ENCODE results near the gene SNCB.
A peak's percentile ranks its signal among the peaks of the same experiment; 100 is the strongest.

SNCB gene

DNA sequence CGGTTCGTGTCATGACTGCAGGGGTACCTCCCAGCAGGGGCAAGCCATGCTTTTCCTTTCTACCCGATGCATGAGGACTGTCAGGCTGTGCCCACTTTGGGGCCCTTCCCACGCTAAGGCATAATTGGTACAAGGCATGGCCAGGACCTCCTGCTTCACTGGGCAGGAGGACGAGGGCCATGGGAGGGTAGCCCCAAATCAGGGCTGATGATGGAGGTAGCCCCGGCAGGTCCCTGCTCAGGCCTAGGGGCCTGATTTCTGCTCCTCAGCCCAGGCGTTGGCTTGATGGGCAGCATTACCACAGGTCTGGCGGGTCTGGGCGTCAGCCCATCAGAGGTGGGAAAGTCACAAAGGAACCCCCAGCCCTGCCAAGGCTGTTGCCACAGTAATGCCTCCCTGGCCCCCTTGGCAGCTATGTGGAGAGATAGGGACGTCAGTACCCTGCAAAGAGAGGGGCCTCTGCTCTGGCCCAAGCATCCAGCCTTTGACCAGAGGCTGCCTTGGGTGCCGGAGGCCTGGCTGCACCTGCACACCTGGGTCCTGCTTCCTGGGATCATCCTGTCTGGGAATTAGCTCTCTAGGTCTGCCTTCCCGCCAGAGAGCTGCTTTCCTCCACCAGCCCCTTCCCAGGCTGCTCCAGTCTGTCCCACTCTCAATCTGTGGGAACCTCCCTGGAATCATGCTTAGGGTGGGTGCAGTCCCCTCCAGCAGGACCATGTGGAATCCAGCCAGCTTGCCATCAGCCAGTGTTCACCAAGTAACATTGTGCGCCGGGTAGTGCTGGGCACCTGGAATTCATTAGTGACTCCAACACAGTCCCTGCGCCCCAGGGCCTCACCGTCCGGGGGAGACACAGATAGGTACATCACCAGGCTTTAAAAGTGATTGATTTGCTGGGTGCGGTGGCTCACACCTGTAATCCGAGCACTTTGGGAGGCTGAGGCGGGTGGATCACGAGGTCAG lies 32.3 kb upstream of the SNCB start:
- no peak for DNase-seq (ENCODE audit: low read depth)
- no peak overlapping the region for H3K4me3 ChIP-seq (ENCODE audit: low read depth, low read length)

DNA sequence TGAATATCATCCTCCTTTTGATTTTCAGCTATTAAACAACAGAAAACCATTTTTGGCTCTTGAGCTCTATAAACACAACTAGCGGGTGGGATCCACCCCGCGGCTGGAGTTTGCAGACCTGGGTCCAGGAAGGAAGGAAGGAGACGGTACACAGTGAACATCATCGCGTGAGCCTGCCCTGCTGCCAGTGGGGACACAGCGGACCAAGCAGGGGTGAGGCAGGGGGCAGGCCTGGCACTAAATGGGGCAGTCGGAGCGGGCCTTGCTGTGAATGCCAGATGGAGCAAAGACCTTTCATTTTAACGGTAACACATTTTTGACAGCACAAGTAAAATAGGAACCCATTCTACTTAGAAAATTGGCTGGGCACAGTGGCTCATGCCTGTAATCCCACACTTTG lies 31.3 kb upstream of the SNCB start:
- no peak for DNase-seq (ENCODE audit: low read depth)
- H3K4me3 ChIP-seq (ENCODE audit: low read depth, low read length), result no peak overlapping the region

DNA sequence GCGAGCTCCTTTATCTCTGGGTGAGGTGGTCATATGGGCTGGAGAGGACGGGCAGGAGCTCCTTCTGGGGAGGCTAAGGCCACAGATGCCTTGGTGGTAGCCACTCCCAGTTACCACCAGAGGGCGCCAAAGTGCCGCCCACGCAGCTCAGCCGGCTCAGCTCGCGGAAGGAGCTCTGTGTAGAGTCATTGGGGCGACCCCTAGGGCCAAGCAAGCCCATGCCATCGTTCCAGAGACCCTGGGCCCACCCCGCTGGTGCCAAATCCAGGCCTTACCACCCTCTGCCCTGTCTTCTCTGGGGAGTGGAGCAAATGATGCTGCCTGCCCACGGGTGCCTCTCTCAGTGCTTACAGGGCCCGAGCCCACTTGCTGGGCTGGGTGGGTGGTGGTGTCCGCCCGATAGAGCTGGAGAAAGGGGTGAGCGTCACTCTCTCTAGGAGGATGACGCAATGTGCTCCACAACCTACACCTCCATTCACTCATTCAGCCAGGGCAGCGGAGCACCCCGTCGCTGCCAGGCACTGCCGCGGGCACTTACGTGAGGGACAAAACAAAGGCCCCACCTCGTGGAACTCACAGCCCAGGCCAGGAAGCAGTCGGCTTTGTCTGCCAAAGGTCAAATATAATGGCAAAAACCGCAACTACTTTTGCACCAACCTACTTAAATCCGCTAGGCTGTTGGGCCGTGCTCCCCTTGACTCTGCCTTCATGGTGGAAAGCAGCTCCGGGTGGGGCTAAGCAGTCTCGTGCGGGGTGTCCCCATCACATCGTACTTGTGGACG lies 30.7 kb upstream of the SNCB start:
- no peak overlapping the region for H3K4me3 ChIP-seq (ENCODE audit: low read depth, low read length)
- DNase-seq (ENCODE audit: low read depth), result no peak

DNA sequence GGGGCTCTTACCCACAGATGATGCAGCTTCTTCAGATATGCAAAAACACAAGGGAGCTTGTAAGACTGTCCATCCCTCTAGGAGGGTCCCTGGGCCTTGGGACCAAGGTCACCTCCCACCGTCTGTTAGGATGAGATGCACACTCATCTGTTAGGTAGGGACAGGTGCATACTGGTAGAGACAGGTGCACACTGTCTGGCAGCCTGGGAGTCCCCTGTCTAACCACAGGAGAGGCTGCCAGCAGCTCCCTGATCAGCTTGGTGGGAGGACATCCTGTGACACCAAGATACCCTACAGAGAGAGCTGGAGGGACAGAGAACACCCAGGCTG lies 30.2 kb upstream of the SNCB start:
- no peak overlapping the region for H3K4me3 ChIP-seq (ENCODE audit: low read depth, low read length)
- DNase-seq (ENCODE audit: low read depth), result no peak

DNA sequence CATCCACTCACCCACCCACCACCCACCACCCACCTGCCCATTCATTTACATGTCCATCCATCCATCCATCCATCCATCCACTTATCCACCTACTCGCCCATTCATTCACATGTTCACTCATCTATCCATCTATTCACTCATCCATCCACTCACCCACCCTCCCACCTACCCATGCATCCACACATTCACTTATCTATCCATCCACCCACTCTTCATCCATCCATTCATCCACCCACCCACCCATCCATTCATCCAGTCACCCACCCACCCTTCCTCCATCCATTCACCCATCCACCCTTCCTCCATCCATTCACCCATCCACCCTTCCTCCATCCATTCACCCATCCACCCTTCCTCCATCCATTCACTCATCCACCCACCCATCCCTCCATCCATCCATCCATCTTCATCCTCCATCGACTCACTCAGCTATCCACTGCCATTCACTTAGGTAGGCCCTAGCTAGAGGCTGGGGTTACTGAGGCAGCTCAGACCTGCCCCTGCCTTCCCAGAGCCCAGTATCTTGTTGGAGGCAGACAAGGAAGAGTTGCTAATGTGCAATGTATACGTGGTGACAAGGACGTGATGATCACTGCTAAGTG lies 29.6 kb upstream of the SNCB start:
- H3K4me3 ChIP-seq (ENCODE audit: low read depth, low read length), result no peak overlapping the region
- DNase-seq (ENCODE audit: low read depth), result no peak

DNA sequence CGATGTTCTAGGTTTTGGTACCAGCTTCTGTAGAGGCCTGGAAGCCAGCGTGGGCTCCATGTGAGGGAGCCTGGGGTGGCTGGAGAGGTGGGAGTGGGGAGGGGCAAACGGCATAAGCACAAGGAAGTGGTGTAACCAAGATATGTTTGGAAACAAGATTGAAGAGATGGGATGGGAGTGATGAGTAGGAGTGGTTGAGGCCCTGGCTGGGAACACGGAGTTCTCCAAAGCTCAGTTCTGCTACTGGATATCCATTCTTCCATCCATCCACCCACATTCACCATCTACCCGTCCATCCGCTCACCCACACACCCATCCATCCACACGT lies 29.1 kb upstream of the SNCB start:
- DNase-seq (ENCODE audit: low read depth), result no peak
- H3K4me3 ChIP-seq (ENCODE audit: low read depth, low read length), result no peak overlapping the region

DNA sequence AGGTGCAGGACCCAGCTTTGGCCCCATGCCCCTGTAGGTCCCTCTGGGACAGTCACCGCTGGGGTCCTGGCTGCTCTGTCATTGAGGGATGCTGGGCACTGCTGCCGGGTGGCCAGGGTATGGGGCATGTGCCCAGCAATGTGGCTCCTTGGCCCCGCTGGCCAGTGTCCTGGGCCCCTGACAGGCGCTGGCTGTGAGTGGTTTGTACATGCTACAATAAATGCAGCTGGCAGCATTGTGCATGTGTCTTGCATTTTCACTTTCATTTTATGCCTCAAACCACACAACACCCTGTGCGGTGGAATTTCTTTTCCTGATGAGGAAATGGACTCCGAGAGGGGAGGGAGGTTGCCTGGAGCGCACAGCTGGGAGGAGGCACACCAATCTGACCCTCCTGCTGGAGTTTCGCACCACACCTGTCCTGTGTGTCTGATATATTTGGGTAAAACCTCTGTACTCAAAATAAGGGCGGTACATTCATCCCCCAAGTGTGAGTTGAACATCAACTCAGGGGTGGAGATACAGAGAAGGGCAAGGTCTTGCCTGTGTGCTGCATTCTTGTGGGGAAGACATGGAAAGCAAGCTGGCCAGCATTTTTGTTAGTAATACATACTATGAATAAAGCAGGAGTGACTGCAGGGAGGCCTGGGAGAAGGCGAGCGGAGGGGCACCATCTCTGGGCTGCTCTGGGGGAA lies 28.6 kb upstream of the SNCB start:
- no peak overlapping the region for H3K4me3 ChIP-seq (ENCODE audit: low read depth, low read length)
- DNase-seq (ENCODE audit: low read depth), result peak; percentile 24

DNA sequence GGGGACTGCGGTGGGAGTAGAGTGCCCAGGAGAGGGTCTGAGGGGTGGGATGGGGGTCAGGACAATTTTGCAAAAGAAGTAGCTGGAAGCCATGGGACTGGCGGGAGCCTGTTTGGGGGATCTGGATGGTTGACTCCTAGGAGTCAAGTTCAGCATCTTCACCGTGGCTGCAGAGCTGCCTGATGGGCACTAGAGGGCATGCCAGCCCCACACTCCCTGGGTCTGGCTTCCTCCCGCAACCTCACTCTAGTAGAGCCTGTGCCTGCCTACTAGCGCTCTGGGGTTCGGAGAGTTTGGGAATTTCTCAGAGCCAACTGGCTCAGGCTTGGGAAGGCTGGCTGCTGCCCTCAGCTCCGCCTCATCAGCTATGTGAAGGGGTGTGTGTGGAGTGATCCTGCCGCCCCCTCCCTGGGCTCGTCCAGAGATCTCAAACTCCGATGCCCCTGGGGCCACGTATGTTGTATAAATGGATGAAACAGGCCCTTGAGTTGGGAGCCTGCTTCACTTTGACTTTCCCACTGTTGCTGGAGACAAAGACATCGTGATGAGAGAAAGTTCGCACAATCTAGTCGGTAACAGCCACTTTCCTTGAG lies 27.8 kb upstream of the SNCB start:
- H3K4me3 ChIP-seq (ENCODE audit: low read depth, low read length), result no peak overlapping the region
- no peak for DNase-seq (ENCODE audit: low read depth)

DNA sequence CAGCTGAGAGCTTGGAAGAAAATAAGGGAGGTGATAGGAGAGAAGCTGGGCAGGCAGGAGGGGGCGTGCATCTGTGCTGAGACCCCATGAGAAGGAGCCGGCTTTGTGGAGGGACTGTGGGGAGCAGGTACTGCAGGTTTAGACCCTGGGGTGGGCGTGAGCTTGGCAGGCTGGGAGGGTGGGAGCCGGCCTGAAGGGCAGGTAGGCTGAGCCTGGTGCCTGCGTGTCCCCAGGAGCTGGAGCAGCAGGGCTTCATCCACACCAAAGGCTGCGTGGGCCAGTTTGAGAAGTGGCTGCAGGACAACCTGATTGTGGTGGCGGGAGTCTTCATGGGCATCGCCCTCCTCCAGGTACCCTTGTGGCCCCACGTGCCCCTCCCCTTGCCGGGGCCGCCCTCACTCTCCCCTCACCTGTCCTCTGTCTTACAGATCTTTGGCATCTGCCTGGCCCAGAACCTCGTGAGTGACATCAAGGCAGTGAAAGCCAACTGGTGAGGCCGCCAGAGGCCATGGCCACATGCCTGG lies 26.2 kb upstream of the SNCB start:
- no peak overlapping the region for H3K4me3 ChIP-seq (ENCODE audit: low read depth, low read length)
- no peak for DNase-seq (ENCODE audit: low read depth)

DNA sequence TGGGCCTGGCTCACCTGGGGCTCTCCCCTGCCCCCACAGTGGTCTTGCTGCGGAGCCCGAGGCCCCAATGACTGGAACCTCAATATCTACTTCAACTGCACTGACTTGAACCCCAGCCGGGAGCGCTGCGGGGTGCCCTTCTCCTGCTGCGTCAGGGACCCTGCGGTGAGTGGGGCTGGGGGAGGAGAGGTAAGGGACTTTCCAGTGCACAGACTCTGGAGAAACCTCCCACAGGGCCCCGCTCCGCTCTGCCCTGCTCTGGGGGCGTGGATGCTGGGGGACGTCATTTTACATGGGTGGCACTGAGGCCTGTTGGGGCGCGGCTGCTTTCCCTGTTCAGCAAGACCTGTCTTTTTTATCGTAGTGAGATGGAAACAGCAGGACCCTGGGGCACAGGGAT lies 24.5 kb upstream of the SNCB start:
- DNase-seq (ENCODE audit: low read depth), result no peak
- no peak overlapping the region for H3K4me3 ChIP-seq (ENCODE audit: low read depth, low read length)

DNA sequence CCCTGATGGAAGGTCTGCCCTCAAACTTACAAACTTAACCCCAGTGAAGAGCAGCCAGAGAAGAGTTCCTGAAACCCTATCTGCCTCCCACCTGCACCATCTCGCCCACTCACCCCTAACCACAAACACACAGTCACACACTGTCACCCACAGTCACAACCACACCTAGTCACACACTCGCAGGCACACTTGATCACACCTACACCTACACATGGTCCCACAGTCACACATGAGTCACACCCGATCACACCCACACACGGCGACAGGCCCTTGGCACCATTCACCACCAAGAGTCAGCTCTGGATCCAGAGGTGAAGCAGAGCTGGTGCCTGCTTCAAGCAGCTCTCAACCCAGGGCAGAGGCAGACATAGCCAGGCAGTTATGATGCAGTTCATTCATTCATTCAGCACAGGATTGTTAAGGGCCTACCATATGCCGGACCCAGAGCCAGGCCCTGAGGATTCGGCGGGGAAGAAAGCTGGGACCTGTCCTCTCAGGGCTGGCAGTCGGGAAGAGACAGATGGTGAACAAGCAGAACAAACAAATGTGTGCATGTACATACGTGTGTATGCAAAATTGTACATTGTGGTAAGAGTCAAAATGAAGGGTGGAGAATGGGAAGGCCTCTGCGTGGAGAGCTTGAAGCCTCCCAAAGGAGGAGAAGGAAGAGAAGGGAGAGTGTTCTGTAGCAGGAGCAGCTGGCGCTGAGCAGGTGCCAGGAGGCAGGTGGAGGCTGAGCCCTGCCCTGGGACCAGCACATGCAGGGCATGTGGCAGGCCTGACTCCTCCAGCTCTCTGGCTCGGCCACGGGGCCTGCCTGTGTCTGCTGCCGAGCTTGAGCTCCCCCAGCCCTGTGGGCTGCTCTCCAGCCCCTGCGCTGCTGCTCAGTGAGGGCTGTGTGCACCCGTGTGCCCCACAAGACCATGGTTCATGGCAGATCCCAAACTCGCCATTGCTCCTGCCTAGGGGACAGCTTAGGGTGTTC lies 23.4 kb upstream of the SNCB start:
- DNase-seq (ENCODE audit: low read depth), result no peak
- H3K4me3 ChIP-seq (ENCODE audit: low read depth, low read length), result no peak overlapping the region

DNA sequence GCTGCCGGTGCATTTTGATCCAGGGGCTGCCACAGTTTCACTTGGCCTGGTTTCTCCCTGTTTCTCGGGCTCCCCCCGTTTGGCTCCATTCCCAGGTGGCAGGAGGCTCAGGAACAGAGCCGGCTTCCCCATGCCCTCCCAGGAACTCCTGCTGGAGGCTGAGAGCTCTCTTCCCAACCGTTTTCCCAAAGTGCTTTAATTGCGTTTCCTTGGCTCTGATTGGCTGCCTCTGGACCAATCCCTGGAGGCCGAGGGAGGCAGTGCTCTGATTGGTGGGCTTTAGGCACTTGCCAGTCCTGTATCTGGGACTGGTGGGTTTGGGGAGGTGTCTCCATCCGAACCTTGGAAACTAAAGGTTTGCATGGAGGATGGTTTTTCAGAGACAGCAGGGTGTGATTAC lies 21.8 kb upstream of the SNCB start:
- DNase-seq (ENCODE audit: low read depth), result no peak

DNA sequence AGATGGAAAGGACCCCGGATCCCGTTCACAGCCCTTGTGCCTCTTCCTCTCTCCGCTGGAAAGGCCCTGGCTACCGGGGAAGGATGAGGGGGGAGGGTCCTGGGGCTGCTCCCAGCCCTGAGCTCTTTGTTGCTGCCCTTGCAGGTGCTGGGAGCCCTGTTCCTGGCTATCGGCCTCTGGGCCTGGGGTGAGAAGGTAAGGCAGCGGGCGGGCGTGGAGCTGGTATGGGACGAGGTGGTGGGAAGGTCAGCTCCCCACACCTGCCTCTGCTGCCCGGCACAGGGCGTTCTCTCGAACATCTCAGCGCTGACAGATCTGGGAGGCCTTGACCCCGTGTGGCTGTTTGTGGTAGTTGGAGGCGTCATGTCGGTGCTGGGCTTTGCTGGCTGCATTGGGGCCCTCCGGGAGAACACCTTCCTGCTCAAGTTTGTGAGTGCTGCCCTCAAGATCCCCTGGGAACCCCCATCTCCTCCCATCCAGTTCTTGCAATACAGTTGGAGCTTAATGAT lies 21.2 kb upstream of the SNCB start:
- H3K4me3 ChIP-seq (ENCODE audit: low read depth, low read length), result no peak overlapping the region
- no peak for DNase-seq (ENCODE audit: low read depth)

More for the DNA sequence above, 21.8 kb upstream of the SNCB start:
- no peak overlapping the region for H3K4me3 ChIP-seq (ENCODE audit: low read depth, low read length)

DNA sequence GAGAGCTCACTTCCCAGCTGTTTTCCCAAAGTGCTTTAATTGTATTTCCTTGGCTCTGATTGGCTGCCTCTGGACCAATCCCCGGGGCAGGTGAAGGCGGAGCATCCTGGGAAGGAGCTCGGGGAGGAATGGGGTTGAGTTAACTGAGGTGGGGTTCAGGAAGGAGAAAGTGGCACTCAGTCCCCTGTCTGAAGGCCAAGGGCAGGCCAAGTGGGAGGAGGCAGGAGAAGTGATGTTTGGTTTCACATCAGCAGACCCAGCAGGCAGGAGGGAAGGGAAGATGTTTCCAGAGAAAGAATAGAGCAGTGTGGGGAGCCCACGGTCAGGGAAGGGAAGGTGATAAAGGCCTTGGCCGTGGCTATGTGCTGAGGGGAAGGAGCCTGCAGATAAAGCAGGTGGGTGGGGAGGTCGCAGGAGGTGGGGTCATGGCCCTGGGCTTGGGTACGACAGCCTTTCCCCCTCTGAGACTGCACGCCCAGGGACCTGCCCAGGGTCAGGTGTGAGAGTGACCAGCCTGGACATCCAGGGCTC lies 20.1 kb upstream of the SNCB start:
- DNase-seq (ENCODE audit: low read depth), result no peak
- no peak overlapping the region for H3K4me3 ChIP-seq (ENCODE audit: low read depth, low read length)

DNA sequence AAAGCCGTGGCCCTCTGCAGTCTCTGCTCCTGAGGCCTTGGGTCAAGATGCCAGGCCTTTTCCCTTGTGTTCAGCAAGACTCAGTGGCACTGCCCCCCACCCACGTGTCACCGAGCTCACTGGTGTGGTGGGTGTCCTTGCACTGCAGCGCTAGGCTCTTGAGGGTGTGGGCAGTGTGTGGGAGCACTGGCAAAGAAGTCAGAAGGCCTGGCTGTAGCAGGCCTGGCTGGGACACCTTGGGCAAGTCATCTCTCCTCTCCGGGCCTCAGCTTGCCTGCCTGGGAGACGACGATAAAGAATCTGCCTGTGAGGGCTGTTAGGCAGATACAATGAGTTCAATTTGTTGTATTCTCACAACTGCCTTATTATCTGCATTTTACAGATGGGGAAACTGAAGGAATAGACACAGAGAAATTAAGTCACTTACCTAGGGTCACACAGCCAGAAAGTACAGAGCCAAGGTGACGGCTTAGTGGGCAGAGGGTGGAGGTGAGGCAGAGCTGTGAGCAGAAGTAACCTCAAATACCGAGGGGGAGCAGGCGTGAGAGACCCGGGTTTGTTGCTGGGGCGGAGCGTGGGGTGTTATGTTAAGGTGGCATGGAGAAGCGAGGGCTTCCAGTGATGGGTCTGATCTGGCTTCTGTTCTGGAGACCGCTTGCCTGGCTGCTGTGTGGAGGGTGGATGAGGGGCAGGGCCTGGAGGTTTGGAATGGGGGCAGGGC lies 18.3 kb upstream of the SNCB start:
- DNase-seq (ENCODE audit: low read depth), result no peak
- H3K4me3 ChIP-seq (ENCODE audit: low read depth, low read length), result peak overlapping the region; percentile 78

DNA sequence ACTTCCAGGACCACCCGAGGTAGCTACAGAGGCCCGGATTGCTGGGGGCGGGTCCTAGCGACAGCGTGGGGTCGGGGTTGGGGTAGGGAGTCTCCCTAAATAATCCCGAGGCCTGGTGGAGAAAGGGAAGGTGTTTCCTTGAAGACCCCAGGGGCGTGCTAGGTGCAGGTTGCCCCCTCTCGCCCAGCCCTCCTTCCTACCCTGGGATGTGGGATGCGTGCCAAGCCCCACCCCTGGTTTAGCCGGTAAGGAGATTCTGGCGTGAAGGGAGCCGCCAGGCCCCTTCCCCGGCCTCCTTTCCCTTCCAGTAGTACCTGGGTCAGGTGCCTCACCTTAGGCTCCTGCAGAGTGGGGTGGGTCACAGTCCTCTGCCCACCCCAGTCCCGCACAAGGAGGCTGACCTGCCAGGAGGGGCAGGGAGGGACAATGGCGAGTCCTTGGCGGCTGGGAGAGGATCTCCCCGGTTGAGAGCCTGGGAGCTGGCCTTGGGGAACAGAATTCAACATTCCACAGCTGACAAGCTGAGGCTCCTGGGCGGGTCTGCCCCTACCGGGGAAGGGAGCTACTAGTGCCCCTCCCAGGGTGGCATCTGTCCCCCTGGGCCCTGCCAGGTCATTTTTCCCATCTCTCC lies 17.6 kb upstream of the SNCB start:
- DNase-seq (ENCODE audit: low read depth), result no peak
- H3K4me3 ChIP-seq (ENCODE audit: low read depth, low read length), result peak overlapping the region; percentile 78

Data from skeletal muscle cell (primary cell).